GM19099 (cell line): Measurements from ENCODE around the gene PCYT1A.

ENCODE experiments used
- POLR2A ChIP-seq: IDR thresholded peaks from 3 replicates; pipeline ENCODE4 v1.6.1; 2011; ENCODE audit warnings: low read depth; ENCODE audit not compliant: insufficient read length; ENCODE audit errors: extremely low read depth

The PCYT1A gene

DNA sequence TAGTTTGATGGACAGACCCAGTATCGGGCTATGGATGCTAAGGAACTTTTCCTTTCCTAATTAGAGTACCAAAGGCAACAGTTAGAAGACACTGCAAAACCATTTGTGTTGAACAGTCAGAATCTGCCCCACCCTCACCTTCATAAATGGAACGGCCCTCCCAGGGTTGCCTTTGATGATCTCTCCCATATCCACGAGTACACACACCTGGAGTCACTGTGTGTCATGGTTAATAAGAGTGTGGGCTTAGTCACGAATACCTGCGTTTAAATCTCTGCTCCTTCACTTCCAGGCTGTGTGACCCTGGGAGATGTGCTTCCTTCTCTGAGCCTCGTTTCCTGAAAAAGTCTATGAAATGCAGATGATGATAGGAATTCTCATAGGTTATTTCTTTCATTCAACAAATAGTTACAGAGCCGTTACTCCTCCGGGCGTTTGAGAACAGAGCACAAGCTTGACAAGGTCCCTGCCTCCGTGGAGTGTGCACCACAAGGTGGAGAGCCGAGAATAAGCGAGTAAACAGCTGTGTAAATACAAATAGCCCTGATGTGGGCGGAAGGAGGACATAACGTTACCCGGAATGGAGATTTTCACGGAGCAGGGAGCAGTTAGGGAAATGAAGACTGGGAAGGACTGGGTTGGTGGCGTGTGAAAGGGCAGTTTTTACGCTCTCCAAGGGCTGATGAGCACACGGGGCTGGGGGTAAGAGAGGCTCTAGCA, 64.5 kb downstream of the PCYT1A start:
- TF ChIP-seq POLR2A, result no peak

DNA sequence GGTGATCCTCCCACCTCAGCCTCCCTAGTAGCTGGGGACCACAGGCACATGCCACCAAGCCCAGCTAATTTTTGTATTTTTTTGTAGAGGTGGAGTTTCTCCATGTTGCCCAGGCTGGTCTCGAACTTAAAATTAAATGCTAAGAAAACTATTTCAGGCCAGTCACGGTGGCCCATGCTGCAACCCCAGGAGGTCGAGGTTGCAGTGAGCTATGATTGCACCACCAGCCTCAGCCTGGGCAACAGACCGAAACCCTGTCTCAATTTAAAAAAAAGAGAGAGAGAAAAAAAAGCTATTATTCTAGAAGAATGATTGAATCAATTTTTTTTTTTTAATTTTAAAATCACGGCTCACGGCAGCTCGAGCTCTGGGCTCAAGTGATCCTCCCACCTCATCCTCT, 66.5 kb downstream of the PCYT1A start:
- no peak for TF ChIP-seq POLR2A

DNA sequence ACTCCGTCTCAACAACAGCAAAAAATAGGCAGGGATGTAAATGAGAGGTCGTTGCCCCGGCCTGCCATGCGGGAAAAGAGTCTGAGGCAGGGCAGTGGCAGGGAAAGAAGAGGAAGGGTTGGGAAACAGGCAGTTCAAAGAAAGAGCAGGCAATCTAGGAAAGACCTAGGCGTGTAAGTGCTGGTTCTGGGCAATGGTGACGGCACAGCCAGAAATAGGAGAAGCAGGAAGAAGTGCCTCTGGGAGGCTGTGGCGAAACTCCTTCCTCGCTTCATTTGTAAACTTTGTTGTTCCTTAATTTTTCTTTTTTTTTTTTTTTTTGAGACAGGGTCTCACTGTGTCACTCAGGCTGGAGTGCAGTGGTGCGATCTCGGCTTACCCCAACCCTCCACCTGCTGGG, 66.9 kb downstream of the PCYT1A start:
- no peak for TF ChIP-seq POLR2A

DNA sequence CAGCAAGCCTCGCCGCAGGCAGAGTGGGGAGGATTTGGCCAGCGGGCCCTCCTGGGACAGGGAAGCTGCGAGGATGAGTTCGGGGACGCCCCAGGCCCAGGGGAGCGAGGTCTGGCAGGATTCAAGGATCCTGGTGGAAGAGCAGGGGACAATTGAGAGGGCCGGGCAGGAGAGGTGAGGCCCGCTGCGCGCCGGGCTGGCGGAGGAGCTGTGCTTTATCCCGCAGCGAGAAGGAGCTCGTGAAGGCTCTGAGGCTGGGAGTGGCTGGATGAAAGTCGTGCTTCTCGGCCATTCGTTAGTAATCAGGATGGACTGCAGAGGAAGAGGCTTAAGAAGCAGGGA, 67.6 kb downstream of the PCYT1A start:
- no peak for TF ChIP-seq POLR2A

DNA sequence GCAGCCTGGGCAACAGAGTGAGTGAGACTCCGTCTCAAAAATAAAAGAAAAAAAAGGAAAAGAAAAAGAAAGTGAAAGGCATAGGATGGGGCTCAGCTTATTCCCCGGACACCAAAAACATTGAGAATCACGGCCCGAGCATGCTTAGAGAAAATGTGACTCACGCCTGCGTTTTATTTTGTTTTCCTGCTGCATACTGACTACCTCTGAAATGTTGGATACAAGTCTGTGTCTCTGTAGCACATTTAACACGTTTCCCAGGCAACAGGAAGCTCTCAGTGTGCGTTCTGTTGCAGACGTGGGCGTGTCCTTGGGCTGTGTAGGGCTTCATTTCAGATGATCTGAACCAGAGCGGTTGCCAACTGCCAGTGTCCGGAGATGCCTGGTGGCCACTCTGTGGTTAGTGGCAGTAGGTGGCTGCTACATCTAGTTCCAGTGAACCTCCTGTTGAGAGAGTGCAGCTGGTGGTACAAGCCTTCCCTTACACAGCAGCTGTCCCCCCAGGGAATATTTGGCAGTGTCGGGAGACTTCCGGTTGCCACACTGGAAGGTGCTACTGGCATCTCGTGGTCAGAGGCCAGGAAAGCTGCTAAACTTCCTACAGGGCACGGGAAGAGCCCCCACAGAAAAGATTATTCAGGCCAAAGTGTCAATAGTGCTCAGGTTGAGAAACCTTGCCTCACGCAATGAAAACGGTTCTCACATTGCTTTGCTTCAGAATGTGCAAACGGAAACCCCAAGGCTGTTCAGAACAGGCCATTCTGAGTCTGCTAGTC, 68.1 kb downstream of the PCYT1A start:
- no peak for TF ChIP-seq POLR2A

DNA sequence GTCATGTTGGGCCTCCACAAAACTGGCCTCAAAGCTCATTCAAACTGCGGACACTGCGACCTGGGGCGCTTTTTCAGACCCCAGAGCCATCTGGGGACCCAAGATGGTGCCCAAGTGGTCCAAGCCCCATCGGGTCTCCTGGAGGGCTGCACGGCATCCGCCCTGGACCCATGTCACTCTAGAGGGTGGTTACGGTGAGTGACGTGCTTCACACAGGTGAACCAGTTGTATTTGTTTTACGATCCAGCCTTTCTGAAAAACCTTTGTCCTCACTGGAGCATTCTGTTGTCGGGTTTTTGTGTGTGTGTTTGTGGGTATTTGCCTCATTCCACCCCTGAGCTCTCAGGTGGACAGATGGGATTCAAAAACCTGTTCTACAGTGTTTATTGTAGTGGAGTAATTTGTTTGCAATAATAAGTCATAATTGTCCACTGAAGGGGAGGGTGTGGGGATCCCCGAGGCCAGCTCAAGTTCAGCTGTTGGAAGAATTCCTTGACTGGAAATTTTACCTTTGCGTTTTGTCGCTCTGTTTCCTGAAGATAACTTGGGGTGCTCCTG, 69.3 kb downstream of the PCYT1A start:
- no peak for TF ChIP-seq POLR2A

DNA sequence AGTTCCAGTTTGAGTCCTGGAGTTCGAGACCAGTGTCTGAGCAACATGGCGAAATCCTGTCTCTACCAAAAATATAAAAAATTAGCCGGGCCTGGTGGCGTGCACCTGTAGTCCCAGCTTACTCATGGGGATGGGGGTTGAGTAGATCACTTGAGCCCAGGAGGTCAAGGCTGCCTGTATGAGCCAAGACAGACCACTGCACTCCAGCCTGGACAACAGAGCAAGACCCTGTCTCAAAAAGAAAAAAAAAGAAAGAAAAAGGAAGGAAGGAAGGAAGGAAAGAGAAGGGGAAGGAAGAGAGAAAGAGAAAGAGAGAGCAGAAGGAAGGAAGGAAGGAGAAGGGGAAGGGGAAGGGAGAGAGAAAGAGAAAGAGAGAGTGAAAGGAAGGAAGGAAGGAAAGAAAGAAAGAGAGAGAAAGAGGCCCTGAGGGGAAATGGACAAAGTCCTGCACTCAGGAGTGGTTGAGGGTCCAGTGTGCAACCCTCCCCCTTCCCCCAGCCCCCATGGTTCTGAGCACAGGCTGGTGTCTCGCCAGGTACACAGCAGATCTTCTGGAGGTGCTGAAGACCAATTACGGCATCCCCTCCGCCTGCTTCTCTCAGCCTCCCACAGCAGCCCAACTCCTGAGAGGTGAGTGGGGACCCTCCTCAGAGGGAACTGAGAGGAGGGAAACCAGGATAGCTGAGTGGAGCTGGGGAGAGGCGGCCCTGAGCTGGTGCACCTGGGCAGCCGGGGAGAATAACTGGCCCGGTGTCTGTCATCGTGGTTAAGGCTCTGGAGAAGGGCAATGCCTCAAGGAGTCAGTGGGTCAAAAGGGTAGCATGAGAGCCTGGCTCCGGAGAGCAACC, 70.0 kb downstream of the PCYT1A start:
- no peak for TF ChIP-seq POLR2A

DNA sequence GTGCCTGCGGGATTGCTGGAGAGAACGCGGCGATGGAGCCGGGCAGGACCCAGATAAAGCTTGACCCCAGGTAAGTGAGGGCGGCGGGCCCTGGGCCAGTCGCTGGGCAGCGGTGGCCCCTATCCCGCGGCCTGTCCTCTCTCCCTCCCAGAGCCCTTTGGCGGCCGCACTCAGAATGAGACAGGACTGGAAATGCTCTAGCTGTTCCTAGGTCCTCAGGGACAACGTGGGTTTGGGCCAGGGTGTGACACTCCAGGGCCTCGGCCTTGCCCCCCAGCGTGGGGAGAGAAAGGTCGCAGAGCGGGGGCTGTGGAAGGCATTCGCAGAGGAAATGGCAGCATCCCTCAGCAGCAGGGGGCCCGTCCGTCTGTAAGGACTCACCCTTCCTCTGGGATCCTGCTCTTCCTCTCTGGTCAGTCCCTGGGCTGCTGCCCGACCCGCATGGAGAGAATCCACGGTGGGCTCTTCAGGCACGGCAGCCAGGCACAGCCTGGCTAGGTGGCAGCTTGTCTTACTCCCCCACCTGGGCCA, 70.8 kb downstream of the PCYT1A start:
- TF ChIP-seq POLR2A, result no peak

DNA sequence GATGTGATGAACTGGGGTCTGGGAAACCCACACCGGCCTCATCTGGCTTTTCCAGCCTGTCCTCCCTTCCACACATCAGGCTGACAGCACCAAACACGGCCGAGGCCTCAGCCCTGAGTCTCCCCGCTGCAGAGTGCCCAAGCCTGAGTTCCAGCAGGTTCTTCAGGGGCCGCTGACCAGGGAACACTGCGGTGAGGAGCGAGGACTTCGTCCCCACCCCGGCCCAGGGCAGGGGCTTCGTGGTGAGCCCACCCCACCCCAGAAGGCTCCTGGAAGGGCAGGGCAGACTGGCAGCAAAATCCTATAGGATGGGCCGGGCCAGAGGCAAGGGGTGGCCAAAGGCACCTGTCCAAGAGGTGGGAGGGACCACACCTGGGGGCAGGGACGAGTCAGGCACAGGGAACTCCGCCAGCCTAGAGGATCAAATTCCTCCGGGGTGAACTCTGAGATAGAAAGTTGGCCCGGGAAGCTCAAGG, 71.4 kb downstream of the PCYT1A start, which contains the start of gene SLC51A:
Gene SLC51A (plus strand): TSS at position 446 of the 476 bp plus-strand sequence. CDS start 179 bp downstream, outside the sequence.
- TF ChIP-seq POLR2A, result no peak

DNA sequence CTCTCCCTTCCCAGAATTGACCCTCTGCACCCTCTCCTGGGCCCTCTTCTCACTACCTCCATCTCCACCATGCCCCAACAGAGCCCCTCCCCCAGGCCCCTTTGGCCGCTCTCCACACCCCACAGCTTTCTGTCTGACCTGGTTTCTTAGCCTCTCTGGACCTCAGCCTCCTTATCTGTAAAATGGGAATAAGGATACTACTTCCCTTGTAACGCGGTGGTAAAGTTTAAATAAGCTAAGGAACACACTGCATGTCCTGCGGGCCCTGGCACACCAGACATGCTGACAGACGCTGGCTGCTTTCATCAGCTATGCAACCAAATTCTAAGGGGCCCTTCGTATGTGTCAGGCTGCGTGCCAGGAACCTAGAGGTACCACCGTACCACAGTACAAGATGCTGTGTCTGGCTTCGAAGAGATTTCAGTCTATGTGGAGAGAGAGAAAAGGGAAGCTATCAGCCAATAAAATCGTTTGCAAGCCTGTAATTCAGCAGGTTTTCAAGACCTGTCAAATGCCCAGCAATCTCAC, 72.0 kb downstream of the PCYT1A start:
- TF ChIP-seq POLR2A, result no peak

DNA sequence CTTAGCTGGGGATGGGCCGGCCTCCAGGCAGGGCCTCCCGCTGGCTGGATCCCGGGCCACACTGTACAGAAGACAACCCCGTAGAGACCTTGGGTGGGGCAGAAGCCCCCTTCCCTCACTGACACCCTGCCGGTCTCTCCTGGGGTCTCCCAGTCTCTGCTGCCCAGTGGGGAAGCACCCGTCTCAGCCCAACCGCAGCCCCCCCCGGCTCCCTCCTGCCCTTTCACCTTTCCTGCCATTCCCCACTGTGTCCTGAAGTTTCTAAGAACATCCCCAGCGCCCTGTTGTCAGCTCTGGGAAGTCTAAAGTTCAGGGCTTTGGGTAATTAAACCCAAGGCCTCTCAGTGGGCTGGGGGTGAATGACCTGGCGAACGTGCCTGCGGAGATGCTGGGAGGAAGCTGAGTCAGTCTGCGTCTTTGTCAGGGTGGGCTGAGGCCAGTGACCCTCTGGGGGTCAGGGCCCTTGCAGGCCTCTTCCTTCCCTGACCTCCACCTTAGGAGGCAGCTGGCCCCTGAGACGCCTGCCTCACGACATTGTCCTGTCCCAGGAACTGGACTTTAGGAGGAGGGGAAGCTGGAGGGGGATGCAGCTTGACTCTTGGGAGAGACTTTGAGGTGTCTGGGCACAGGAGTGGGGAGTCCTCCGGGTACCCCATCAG, 72.6 kb downstream of the PCYT1A start:
- no peak for TF ChIP-seq POLR2A

DNA sequence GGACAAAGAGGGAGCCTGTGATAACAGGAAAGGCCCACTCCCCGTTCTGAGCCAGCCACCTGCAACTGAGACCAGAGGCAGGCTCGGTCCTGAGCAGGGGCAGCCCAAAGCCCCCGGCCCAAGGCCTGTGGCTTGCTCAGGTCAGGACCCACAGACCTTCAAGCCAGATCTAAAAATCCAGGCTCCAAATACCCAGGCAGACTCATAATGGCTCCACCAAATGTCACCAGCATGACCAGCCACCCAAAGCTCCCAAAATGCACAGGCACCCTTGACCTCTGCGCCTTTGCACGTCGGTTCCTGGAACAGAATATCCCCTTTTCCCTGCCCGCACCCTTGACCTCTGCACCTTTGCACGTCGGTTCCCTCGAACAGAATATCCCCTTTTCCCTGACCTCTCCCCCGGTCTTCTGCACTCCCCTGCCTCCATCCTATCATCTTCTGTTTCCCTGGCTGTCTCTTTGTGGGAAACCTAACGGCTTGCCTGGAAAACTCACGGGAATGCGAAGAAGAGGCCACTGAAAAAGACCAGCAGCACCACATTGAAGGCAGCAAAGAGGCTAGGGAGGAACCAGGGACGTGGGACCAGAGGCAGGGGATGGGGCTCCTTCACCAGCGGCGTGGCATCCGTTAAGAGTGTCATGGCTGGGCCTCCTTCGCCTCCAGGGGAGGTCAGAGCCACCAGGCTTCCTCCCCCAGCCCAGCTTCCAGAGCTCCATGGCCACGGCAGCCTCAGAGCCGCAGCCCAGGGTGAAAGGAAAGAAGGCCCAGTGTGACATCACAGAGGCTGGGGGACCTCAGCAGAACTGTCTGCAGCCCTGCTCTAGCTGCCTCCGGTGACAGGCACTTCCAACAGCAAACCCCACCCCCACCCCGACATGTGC, 76.6 kb downstream of the PCYT1A start, which contains the start of gene ZDHHC19:
Gene ZDHHC19 (minus strand): TSS at position 728 of the 884 bp plus-strand sequence. CDS start 85 bp downstream, at position 643.
- TF ChIP-seq POLR2A, result no peak
